Loucy (cell line): ENCODE data around the gene LTF.

Experiments used
- EZH2phosphoT487 ChIP-seq: fragments of 200-600 bp; IDR thresholded peaks from 2 replicates; pipeline ENCODE4 v1.6.1; 2018; ENCODE audit warnings: antibody characterized with exemption, mild to moderate bottlenecking, moderate library complexity, borderline replicate concordance
- TF ChIP-seq, protein P1 (sequence below): fragments of 200-600 bp; sonication (generic); conservative IDR thresholded peaks from 2 replicates; pipeline ENCODE4 v1.5.1; 2014; ENCODE audit warnings: mild to moderate bottlenecking, antibody characterized with exemption, low read length

- TF ChIP-seq, protein P1, sequence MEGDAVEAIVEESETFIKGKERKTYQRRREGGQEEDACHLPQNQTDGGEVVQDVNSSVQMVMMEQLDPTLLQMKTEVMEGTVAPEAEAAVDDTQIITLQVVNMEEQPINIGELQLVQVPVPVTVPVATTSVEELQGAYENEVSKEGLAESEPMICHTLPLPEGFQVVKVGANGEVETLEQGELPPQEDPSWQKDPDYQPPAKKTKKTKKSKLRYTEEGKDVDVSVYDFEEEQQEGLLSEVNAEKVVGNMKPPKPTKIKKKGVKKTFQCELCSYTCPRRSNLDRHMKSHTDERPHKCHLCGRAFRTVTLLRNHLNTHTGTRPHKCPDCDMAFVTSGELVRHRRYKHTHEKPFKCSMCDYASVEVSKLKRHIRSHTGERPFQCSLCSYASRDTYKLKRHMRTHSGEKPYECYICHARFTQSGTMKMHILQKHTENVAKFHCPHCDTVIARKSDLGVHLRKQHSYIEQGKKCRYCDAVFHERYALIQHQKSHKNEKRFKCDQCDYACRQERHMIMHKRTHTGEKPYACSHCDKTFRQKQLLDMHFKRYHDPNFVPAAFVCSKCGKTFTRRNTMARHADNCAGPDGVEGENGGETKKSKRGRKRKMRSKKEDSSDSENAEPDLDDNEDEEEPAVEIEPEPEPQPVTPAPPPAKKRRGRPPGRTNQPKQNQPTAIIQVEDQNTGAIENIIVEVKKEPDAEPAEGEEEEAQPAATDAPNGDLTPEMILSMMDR = no peak
- TF ChIP-seq EZH2phosphoT487 = no peak
These were observed 24.7 kb upstream of the LTF start for GRCh38 chr3:46489381-46489780.
